CD4-positive, alpha-beta T cell treated with Interleukin-4 for 4 hours (primary cell): ENCODE results near the gene HIRIP3.
"Not testable (repeated sequence)": the region's sequence is repeated elsewhere in the genome, so short reads cannot be mapped to it uniquely, and the experiment has no call there.

Experiments
- DNase-seq: peaks from one replicate; pipeline ENCODE4 v3.0.0-alpha.2; 2020

Gene HIRIP3, protein sequence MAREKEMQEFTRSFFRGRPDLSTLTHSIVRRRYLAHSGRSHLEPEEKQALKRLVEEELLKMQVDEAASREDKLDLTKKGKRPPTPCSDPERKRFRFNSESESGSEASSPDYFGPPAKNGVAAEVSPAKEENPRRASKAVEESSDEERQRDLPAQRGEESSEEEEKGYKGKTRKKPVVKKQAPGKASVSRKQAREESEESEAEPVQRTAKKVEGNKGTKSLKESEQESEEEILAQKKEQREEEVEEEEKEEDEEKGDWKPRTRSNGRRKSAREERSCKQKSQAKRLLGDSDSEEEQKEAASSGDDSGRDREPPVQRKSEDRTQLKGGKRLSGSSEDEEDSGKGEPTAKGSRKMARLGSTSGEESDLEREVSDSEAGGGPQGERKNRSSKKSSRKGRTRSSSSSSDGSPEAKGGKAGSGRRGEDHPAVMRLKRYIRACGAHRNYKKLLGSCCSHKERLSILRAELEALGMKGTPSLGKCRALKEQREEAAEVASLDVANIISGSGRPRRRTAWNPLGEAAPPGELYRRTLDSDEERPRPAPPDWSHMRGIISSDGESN

DNA sequence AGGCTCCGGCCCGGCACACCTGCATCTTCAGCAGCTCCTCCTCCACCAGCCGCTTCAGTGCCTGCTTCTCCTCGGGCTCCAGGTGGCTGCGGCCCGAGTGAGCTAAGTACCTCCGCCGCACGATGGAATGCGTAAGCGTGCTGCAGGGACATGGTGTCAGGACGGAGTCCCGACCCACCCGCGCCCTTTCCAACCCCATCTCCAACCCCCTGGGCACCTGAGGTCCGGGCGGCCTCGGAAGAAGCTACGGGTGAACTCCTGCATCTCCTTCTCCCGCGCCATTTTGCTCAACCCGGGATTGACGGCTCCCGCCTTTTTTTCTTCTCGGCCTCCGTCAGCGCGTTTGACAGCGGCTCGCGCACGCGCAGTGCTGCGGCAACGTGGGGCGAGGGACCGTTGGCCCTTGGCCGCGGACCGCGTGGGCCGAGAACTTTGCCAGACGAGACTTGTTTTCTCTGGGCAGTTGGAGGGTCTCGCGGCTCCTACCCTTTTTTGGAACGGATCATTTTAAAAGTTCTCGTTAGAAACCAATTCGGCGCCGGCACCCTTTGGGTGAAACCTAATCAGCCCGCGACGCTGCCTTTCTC, at the start of gene HIRIP3:
Gene HIRIP3, minus strand, starts transcription at position 294 of the 587 bp plus-strand sequence. Its CDS starts 12 bp downstream, at position 282.
- peak; percentile 83 for DNase-seq

- DNase-seq, result peak; percentile 41
These were observed 46.4 kb upstream of the HIRIP3 start for GRCh38 chr16:30041841-30042240.

DNA sequence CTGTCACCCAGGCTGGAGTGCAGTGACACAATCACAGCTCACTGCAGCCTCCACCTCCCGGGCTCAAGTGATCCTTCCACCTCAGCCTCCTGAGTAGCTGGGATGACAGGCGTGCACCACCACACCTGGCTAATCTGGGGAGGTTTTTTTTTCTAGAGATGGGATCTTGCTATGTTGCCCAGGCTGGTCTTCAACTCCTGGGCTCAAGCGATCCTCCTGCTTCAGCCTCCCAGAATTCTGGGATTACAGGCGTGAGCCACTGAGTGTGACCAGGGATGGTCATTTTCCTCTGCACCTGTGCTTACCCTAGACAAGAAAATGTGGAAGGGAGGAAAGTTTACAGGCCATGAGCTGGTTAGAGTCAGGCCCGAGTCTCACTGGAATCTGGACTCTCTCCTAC, 45.3 kb upstream of the HIRIP3 start:
- DNase-seq, result not testable (repeated sequence)

GRCh38 chr16:30040221-30040620, 44.8 kb upstream of the HIRIP3 start:
- DNase-seq, result no peak

DNA sequence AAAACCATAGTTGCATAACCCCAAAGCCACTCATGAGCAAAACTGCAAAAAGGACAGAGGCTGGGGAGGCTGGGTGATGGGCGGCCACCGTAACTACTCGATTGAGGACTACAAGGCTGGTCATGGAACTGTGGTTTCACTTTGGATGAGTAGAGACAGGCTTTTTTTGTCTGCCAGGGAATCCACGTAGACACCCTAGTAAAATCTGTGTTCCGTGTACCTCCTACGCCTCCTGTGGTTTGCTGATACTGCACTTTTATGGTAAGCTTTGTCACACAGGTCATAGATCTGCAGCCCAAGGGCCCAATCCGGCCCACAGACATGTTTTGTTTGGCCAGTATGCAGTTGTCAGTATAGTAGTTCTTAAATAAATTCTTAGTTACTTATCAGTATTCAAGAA, 37.9 kb upstream of the HIRIP3 start:
- no peak for DNase-seq

DNA sequence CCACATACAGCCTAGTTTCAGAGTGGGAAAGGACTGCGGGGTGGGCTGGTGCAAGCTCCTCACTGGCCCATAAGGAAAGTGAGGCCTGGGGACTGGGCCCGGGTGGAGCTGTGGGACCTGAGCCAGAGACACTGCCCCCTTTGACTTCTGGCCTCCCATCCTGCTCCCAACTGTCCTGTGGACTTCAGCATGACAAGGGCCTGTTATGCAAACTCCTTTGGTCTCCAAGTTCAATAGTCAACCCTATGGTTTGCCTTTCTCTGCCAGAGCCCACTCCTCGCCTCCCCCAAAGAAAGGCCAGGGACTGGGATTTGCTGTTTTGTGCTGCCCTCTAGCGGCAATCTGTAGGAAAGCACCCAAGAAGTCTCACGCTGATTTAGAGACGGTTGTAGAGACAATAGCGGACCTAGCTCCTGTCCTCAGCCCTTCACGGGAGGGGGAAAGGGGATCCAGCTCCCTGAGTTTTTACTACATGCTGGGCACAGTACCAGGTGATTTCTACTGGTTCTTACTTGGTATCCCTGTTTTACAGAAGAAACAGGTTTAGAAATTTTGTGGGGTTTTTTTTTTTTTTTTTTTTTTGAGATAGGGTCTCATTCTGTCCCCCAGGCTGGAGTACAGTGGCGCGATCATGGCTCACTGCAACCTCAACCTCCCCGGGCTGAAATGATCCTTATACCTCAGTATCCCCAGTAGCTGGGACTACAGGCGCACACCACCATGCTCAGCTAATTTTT, 36.8 kb upstream of the HIRIP3 start:
- peak; percentile 60 for DNase-seq

DNA sequence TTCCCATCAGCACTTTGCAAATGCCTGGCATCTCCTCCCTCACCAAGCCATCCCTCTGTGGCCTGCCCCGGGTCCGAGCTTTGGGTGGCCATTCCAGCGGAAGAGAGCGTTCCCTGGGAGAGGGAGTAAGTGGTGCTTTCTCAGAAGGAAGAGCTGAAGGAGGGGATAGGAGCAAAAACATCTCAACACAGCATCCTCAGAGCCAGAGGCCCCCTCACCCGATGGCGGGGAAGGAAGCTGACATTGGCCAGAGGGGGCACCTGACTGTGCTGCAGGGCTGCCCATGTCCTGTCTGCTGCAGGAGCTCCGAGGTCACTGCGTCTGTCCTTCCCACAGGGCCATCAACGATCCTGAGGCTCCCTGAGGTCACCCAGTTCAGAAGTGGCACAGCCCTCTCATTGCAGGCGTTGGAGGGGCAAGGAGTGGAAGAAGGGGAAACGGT, 36.1 kb upstream of the HIRIP3 start:
- no peak for DNase-seq

DNA sequence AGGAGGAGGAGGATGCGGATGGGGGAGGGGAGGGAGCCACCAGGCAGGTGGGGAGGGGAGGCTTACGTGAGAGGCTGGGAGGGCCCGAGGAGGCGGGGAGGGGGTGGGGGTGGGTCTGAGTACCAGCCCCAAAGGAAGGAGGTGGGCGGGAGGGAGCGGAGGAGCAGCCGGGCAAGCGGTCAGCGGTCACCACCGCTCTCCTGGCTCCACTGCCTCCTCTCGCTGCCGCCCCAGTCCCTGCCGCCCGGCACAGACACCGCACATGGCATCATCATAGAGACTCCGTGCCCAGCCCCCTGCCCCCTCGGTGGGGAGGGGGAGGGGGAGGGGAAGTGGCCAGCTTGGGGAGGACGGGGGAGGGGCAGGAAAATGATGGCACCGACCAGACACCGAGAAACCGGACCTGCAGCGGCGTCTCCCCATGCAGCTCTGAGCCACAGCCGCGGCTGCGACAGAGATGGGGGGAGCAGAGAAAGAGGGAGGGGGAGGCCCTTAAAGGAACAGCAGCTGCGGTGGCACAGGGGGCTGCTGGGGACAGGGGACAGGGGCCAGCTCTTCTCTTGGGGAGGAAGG, 35.5 kb upstream of the HIRIP3 start, which contains the start of gene TLCD3B:
Gene TLCD3B, minus strand, starts transcription at position 431 of the 573 bp plus-strand sequence. CDS start 744 bp downstream, outside the sequence.
- no peak for DNase-seq

GRCh38 chr16:30030011-30030685, 34.7 kb upstream of the HIRIP3 start:
- no peak for DNase-seq

- no peak for DNase-seq
These were observed 33.1 kb upstream of the HIRIP3 start for GRCh38 chr16:30028438-30029076.

- DNase-seq, result no peak
These were observed 32.4 kb upstream of the HIRIP3 start for GRCh38 chr16:30027588-30028437.

DNA sequence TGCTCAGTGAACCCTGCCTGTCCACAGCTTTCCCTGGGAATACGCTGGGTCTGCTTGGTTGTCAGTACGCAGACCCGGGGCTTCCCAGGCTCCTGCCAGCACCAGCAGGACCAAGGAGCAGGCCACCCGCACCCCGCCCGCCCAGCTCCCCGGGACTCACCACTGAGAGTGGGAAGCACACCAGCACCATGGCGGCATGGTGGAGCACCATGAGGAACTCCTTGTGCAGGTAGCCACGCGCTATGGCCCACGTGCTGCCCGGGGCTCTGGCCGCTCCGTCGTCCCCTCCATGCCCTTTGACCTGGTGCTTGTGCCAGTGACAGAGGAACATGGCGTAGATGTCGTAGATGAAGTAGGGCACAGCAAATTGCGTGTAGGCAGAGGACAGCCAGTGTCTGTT, 31.0 kb upstream of the HIRIP3 start:
- no peak for DNase-seq

DNA sequence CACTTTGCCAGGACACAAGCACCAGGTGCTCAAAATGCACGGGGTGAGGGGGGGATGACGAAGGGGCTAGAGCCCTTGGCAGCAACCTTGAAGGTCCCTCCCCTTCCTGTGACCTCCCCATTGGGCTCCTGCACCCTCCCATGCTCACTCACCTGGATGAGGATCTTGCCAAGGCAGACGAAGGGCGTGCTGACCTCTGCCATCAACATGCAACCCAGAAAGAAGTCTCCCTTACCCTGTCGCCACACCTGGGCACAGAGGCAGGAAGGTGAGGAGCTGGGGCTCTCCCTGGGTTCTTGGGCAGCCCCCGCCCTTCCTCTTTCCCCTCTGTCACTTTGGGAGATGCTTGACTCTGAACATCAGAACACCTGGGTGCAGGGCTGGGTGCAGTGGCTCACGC, 30.2 kb upstream of the HIRIP3 start:
- no peak for DNase-seq

DNA sequence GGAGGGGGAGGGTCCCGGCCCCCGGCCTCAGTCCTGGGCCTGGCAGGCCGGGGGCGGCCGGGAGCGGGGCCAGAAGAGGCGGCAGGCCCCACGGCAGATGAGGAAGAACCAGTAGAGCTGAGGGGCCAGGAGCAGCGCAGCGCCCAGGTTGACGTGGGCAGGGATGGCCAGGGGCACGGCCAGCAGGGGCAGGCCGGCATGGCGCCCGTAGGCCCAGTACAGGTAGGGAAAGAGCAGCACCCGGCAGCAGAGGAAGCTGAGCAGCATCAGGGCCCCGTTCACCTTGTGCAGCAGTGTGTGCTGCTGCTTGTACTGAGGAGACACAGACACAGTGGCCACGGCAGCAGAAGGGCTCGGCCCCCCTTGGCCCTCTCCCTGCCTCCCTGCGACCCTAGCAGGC, 29.7 kb upstream of the HIRIP3 start:
- DNase-seq, result no peak

DNA sequence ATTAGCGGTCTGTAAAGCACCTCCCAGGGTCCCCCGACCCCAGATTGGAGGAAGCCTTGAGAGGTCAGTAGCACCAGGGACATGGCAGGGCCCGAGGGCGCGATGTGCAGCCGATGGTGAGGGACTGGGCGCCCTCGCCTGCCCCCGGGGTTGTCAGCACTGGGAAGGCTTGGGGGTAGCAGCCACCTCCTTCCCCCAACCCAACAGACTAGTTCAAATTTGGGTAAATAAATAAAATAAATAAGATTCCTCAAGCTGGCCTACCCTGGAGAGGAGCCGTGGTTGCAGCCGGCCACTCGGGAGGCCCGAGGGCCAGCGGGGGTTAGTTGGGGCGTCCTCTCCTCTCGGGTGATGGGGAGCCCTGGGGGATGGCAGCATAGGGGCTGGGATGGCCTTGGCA, 29.0 kb upstream of the HIRIP3 start:
- DNase-seq, result no peak

DNA sequence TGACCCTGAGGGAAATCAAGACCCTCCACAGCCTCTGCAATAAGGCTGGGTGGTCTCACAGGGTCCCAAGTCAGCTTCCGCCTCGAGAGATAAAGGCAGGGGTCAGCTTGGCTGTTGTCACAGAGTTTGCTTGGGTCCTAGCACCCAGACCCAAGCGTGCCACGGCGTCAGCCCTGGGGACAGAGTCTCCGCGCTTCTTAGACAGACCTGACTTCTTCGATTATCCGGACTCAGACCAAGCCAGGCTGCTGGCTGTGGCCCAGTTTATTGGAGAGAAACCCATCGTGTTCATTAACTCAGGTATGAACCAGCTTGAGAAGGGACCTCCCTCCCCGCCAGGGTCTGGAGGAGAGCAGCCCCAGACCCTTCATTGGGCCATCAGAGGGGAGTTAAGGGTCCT, 28.2 kb upstream of the HIRIP3 start:
- no peak for DNase-seq

DNA sequence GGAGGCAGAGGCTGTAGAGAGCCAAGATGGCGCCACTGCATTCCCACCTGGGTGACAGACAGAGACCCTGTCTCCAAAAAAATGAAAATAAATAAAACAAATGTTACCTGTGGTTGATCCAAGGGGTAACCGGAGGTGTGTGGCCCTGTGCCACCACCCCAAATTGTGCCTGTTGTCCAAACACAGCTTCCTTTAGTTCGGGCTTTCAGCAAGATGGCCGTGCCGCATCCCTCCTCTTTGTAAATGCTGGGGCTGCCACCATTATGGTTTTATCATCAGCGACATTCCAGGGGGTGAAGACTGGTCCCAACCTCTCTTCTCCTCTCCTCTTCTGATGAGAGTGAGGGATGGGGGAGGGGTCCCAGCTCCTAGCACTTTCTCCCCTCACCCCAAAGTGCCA, 27.5 kb upstream of the HIRIP3 start, which contains the start of gene C16orf92:
Gene C16orf92, plus strand, starts transcription at position 312 of the 400 bp plus-strand sequence. CDS start 143 bp downstream, outside the sequence.
- DNase-seq, result no peak

DNA sequence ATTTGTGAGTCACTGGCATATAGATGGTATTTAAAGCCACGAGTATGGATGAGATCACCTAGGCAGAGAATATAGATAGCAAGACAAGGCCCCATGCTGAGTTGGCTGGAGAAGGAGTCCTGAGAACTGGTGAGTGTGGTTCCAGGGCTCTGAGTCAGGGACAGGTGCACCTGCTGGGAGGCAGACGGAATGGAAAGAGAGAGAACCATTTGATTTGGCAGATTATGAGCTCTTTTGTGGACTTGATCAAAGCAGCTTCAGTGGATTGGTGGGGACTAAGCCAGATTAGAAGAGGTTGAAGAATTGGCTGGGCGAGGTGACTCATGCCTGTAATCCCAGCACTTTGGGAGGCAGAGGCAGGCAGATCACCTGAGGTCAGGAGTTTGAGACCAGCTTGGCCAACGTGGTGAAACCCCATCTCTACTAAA, 23.3 kb upstream of the HIRIP3 start:
- no peak for DNase-seq

- not testable (repeated sequence) for DNase-seq
These were observed 22.5 kb upstream of the HIRIP3 start for GRCh38 chr16:30017937-30018336.

GRCh38 chr16:30017277-30017656, 21.9 kb upstream of the HIRIP3 start:
- no peak for DNase-seq
